Ammon's horn (tissue), 1 donor: ENCODE measurements around the gene TUBG1.
"Not testable (repeated sequence)": the region's sequence is repeated elsewhere in the genome, so short reads cannot be mapped to it uniquely, and the experiment has no call there.

Experiments
- DNase-seq: peaks from one replicate; pipeline ENCODE4 v3.0.0-alpha.2; 2016; ENCODE audit warnings: low spot score

The TUBG1 gene

GRCh38 chr17:42623732-42624596 is 14.5 kb downstream of the TUBG1 start:
- DNase-seq = no peak

- not testable (repeated sequence) for DNase-seq
Observed at GRCh38 chr17:42627032-42627764, 17.7 kb downstream of the TUBG1 start.

DNA sequence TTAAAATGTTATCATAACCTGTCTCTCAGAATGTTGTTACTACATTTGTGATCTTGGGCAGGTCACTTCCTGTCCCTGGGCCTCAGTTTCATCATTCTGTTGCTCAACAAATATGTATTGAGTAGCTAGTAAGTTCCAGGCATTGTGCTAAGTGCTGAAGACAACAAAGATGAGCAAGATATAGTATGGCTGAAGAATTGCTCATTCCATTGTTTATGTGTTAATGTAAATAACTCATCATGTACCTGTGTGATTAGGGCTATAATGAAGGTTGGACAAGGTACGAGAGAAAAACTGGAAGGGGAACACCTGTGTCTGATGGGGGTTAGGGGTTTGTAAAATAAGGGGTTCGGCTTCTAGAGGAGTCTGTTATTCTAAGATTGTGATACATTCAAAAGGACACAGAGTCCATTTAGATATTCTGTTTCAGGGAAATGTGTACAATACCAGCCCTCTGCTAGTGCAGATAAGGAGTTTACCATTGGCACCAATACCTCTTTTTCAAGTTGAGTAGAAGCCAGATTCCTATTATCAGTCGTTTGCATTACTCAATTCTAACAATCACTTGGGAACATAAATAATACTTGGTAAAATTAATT is 20.0 kb downstream of the TUBG1 start:
- DNase-seq = no peak

GRCh38 chr17:42632949-42633444 is 23.5 kb downstream of the TUBG1 start:
- no peak for DNase-seq

DNA sequence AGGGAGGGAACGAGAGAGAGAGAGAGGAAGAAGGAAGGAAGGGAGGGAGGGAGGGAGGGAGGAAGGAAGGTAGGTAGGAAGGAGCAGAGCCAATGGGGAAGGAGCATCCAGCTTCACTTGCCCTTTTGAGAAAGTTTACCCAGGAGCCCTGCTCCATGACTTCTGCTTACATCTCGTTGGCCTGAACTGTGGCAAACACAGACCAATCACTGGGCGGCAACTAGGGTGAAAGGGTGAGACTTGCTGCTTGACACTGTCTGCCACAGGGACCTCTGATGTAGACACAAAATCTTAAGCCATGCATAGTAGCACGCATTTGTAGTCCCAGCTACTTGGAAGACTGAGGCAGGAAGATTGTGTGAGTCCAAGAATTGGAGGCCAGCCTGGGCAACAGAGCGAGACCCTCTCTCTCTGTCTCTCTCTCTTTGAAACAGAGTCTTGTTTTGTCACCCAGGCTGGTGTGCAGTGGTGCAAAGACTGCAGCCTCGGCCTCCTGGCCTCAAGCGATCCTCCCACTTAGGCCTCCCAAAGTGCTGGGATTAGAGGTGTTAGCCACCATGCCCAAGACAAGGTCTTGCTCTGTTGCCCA is 30.1 kb downstream of the TUBG1 start:
- no peak for DNase-seq

DNA sequence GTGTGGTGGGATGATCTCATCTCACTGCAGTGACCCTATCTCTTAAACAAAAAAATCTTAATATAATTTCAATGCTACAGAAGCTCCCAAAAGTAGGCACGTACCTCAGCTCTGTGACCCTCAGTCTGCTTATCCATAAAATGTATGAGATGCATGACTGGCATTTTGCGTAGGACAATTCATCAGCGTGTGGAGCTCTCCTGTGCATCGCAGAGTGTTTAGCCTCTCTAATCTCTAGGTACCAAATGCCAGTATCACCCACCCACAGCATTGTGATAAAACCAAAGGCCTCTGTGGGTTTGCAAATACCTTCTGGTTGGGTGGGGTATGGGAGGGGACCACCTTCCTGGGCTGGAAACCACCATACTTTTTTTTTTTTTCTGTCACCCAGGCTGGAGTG is 30.6 kb downstream of the TUBG1 start:
- DNase-seq = no peak

GRCh38 chr17:42642336-42642735 is 32.9 kb downstream of the TUBG1 start:
- DNase-seq = no peak

GRCh38 chr17:42647778-42648177 is 38.3 kb downstream of the TUBG1 start:
- DNase-seq = no peak

DNA sequence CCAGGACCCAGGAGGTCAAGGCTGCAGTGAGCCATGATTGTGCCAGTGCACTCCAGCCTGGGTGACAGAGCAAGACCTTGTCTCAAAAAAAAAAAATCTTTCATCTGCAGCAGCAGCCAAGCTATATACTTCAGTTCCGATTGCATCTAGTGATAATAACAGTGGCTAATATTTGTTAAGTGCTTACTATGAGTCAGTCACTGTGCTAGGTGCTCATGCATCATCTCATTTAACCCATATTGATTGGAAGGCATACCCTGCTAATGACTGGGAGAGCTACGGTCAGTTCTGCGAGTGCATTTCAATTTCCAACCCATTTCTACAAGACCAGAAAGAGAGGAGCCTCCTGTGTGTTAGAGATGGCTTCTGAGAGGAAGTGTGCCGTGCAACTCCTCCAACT is 41.9 kb downstream of the TUBG1 start:
- DNase-seq = no peak

DNA sequence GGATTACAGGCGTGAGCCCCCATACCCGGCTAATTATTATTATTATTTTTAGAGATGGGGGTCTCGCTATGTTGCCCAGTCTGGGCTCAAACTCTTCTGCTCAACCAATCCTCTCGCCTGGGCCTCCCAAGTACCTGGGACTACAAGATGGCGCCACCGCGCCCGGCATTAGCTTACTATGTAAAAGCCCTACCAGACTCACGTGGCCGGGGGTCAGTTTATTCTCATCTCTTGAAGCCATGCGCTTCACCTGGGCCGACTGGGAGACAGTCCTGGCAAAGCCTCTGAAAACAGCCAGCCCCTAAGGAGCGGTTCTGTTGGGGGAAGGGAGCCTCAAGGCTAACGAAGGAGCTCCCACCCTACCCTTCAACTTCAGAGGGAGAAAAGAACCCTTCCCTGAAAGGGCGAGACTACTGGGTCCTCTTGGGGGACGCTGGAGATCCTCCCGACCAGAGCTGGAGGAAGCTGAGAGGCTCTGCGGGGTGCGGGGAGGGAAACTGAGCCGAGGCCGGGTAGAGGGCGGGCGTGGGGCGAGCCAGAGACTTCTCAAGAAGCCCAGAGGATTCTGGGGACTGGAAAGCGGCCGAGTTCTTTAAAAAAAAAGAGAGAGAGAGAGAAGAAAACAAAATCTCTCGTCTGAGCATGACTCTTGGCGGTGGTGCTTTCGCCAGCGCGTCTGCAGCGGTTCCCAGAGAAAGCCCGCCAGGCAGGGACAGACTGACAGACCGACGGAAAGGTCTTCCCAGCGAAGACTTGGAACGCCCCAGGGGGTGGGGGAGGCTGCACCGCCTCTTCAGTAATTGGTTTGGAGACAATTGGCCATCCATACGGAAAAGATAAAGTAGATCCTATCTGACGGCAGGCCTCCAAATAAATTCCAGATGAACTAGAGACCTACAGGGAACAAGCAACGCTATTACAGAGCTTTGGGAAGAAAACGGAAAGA is 44.0 kb downstream of the TUBG1 start:
- peak; percentile 51 for DNase-seq

- no peak for DNase-seq
Observed at GRCh38 chr17:42655528-42655927, 46.0 kb downstream of the TUBG1 start.

DNA sequence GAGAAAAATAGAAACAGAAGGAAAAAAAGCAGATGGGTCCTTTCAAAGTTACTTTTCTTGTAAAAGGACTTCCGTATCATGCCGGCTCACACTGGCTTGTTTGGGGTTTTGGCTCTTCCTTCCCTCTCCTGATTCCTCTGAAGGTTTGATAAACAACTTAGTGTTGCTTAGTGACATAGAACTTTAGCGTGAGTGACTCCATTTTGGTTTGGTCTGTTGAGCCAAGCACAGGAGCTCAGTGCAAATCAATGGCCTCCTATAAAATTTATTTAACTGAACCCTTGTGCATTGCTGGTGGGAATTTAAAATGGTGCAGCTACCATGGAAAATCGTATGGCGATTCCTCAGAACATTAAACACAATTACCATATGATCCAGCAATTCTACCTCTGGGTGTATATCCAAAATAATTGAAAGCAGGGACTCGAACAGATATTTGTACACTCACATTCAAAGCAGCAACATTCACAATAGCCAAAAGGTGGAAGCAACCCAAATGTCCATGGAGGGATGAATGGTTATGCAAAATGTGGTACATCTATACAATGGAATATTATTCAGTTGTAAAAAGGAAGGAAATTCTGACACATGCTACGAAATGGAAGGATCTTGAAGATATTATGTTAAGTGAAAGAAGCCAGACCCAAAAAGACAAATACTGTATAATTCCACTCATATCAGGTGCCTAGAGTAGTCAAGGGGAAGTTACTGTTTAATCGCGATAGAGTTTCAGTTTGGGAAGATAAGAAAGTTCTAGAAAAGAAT is 48.5 kb downstream of the TUBG1 start:
- no peak for DNase-seq

DNA sequence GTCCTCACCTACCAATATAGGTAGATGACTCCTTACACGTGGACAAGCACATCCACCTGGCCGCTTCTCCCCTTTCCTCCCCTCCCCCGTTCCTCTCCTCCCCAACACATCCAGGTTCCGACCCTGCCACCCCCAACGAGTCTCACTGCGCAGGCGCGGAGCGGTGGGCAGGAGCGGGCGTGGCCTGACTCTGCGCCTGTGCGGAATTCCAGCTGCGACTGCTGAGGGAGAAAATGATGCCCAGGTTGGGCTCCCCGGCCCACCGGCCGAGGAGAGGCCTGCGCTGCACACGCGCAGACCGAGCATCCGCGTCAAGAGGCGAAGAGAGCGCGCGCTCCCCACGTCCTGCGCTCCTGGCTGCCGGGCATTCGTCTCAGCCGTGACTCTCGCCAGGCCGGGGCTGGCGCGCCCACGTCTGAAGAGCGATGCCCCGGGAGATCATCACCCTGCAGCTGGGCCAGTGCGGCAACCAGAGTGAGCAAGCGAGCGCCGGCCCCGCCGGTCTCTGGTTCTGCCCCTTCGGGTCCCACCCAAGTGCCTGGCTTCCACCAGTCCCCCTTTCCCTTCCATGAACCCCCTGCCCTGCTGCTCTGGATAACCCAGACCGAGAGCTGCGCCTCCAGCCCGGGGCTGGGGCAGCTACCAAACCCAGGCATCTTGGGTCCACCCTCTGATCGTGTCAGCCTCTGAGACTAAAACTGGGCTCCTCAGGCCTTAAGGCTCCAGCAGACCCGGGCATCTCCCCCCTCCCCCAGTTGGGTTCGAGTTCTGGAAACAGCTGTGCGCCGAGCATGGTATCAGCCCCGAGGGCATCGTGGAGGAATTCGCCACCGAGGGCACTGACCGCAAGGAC is 49.8 kb downstream of the TUBG1 start, which contains the start of gene TUBG2:
TSS of gene TUBG2 (plus strand) at position 206 of the 853 bp plus-strand sequence. CDS start at position 426, 220 bp downstream.
- DNase-seq = peak; percentile 88

DNA sequence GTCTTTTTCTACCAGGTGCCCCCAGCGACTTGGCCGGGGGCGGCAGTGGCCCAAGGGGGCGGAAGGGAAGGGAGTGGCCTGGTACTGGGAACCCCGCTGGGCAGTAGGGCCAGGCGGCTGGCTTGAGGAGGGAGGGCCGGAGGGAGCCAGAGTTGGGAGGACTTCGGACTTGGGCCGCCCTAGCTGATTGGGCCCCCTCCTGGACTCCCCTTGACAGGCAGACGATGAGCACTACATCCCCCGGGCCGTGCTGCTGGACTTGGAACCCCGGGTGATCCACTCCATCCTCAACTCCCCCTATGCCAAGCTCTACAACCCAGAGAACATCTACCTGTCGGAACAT is 50.4 kb downstream of the TUBG1 start:
- DNase-seq = not testable (repeated sequence)

DNA sequence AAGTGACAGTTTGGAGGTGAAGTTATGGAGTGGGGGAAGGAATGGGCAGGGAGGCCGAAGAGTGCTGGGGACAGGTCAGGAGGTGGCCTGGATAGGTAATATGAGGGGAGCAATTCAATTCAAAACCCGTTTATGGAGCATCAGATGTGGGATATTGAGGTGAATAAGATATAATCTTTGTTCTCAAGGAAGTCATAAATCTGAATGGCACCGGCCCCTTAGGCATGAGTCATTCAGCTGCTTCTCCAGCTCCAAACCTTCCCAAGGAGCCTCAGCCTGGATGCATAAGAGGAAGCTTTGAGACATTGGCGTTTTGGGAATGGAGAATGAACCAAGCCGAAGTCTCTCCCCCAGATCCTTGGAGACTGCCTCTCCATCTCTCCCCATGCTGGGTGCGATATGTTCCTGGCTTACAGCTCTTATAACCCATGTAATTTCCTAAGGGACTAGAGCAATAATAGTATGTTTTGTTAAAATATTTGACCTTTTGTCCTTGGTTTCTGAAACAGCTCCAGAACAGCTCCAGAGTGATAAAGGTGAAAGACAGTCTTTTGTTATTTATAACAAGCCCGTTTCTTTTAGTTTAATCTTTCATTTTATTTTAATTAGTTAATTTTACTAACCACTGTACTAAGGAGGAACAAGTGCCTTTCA is 51.3 kb downstream of the TUBG1 start:
- DNase-seq = no peak
